AG08396 (cell line): ENCODE data around the gene PHEX.
A peak's percentile ranks its signal among the peaks of the same experiment; 100 is the strongest.
"Not testable (repeated sequence)": the region's sequence is repeated elsewhere in the genome, so short reads cannot be mapped to it uniquely, and the experiment has no call there.

Source experiments
- DNase-seq: peaks from one replicate; pipeline ENCODE4 v3.0.0; 2012; ENCODE audit warnings: low spot score, mixed read lengths

Gene PHEX

GRCh38 chrX:22248401-22248800, 216.3 kb downstream of the PHEX start:
- DNase-seq: no peak

GRCh38 chrX:22249371-22249770, 217.2 kb downstream of the PHEX start:
- no peak for DNase-seq

- no peak for DNase-seq
Measured at GRCh38 chrX:22268706-22269105, 236.6 kb downstream of the PHEX start.

- no peak for DNase-seq
Measured at GRCh38 chrX:22272613-22273012, 240.5 kb downstream of the PHEX start, which contains the start of gene CBLL2. CBLL2 (plus strand) TSS chrX:22272913; CDS start chrX:22272992, 79 bp downstream.

- DNase-seq: no peak
Measured at GRCh38 chrX:22273714-22274317, 241.7 kb downstream of the PHEX start.

- DNase-seq: no peak
Measured at GRCh38 chrX:22276781-22277180, 244.7 kb downstream of the PHEX start.

GRCh38 chrX:22278375-22278774, 246.2 kb downstream of the PHEX start:
- DNase-seq: no peak

GRCh38 chrX:22289209-22289608, 257.1 kb downstream of the PHEX start:
- not testable (repeated sequence) for DNase-seq

GRCh38 chrX:22296871-22297270, 264.7 kb downstream of the PHEX start:
- DNase-seq: no peak

GRCh38 chrX:22300130-22300529, 268.0 kb downstream of the PHEX start:
- peak; percentile 32 for DNase-seq
